K562 (cell line): ENCODE measurements around the gene ADAR. TPM values are rescaled to one million over a fixed set of nuclear protein-coding genes. Genes with fewer than 3 reads are reported as not detected.

Source experiments
- ARID4B ChIP-seq: sonication (generic); formaldehyde crosslinking; IDR thresholded peaks from 2 replicates; pipeline ENCODE4 v1.8.0; 2022; ENCODE audit warnings: mild to moderate bottlenecking, missing genetic modification reagents
- COPS2 ChIP-seq: fragments of 450-650 bp; conservative IDR thresholded peaks from 2 replicates; pipeline ENCODE4 v1.6.1; 2016; ENCODE audit warnings: mild to moderate bottlenecking, moderate library complexity
- DMBX1 ChIP-seq: fragments of 250-450 bp; sonication (Bioruptor Pico); IDR thresholded peaks from 2 replicates; pipeline ENCODE4 v1.8.0; 2022; ENCODE audit warnings: inconsistent platforms, mild to moderate bottlenecking, moderate library complexity, borderline replicate concordance
- E2F3 ChIP-seq: fragments of 250-450 bp; sonication (Bioruptor Pico); IDR thresholded peaks from 2 replicates; pipeline ENCODE4 v1.4.0; 2020; ENCODE audit warnings: mild to moderate bottlenecking
- FIP1L1 ChIP-seq: fragments of 200-400 bp; formaldehyde crosslinking; IDR thresholded peaks from 2 replicates; pipeline ENCODE4 v1.6.1; 2018; ENCODE audit warnings: mild to moderate bottlenecking, low read depth, low read length; ENCODE audit not compliant: poor library complexity, severe bottlenecking
- FOXK2 ChIP-seq, 2 experiments: fragments of 450-650 bp; IDR thresholded peaks in 1 of 2; conservative IDR thresholded peaks in 1 of 2; 2 replicates each; pipeline ENCODE4 v1.6.1; 2016; ENCODE audit warnings: low read depth in 2 of 2, mild to moderate bottlenecking in 1 of 2
- GABPB1 ChIP-seq: sonication (generic); formaldehyde crosslinking; IDR thresholded peaks from 2 replicates; pipeline ENCODE4 v1.8.0; 2022; ENCODE audit warnings: mild to moderate bottlenecking, missing genetic modification reagents
- HDAC2 ChIP-seq: fragments of 450-650 bp; IDR thresholded peaks from 2 replicates; pipeline ENCODE4 v1.6.1; 2016; ENCODE audit warnings: mild to moderate bottlenecking
- JUN ChIP-seq, 2 experiments: sonication (generic) in 1 of 2; formaldehyde crosslinking in 1 of 2; IDR thresholded peaks; 2 replicates each; pipeline versions ENCODE4 v1.6.1 to v1.8.0; 2012 to 2022; ENCODE audit warnings: borderline replicate concordance in 2 of 2, mild to moderate bottlenecking in 2 of 2, improper control_type of control experiment in 1 of 2, low read depth in 1 of 2, low read length in 1 of 2, missing genetic modification reagents in 1 of 2
- L3MBTL2 ChIP-seq: fragments of 450-650 bp; IDR thresholded peaks from 2 replicates; pipeline ENCODE4 v1.6.1; 2016; ENCODE audit warnings: mild to moderate bottlenecking, moderate library complexity
- LARP7 ChIP-seq: fragments of 450-650 bp; IDR thresholded peaks from 2 replicates; pipeline ENCODE4 v1.6.1; 2016
- MAFG ChIP-seq: fragments of 450-650 bp; conservative IDR thresholded peaks from 2 replicates; pipeline ENCODE4 v1.6.1; 2016; ENCODE audit warnings: missing genetic modification characterization, missing compliant biosample characterization
- NONO ChIP-seq, 2 experiments: fragments of 200-400 bp in 1 of 2; fragments of 450-650 bp in 1 of 2; formaldehyde crosslinking in 1 of 2; IDR thresholded peaks; 2 replicates each; pipeline ENCODE4 v1.6.1; 2017; ENCODE audit warnings: low read depth in 2 of 2, mild to moderate bottlenecking in 2 of 2, moderate library complexity in 2 of 2, low read length in 1 of 2
- POLR2B ChIP-seq: fragments of 450-650 bp; IDR thresholded peaks from 2 replicates; pipeline ENCODE4 v1.6.1; 2018; ENCODE audit warnings: low read depth; ENCODE audit not compliant: partially characterized antibody
- TARDBP ChIP-seq: fragments of 450-650 bp; IDR thresholded peaks from 2 replicates; pipeline ENCODE4 v1.6.1; 2016
- USF2 ChIP-seq: sonication (generic); formaldehyde crosslinking; IDR thresholded peaks from 2 replicates; pipeline ENCODE4 v1.5.0; 2020; ENCODE audit warnings: missing genetic modification reagents
- ZBTB7A ChIP-seq: IDR thresholded peaks from 2 replicates; pipeline ENCODE4 v1.6.1; 2011; ENCODE audit warnings: low read depth, mild to moderate bottlenecking, low read length, moderate library complexity, borderline replicate concordance; ENCODE audit not compliant: control insufficient read depth
- ZBTB9 ChIP-seq: fragments of 450-650 bp; formaldehyde crosslinking; IDR thresholded peaks from 2 replicates; pipeline ENCODE4 v1.4.0; 2020; ENCODE audit warnings: mild to moderate bottlenecking, moderate library complexity
- ZFX ChIP-seq: sonication (generic); formaldehyde crosslinking; IDR thresholded peaks from 2 replicates; pipeline ENCODE4 v1.8.0; 2022; ENCODE audit warnings: mild to moderate bottlenecking, missing genetic modification reagents, moderate library complexity
- ZNF124 ChIP-seq: sonication (generic); formaldehyde crosslinking; IDR thresholded peaks from 2 replicates; pipeline ENCODE4 v1.8.1; 2022; ENCODE audit warnings: missing genetic modification reagents
- ZNF146 ChIP-seq: IDR thresholded peaks from one replicate; pipeline ENCODE4 v1.6.1; 2018; ENCODE audit warnings: missing compliant biosample characterization; ENCODE audit not compliant: unreplicated experiment
- ZNF668 ChIP-seq: fragments of 250-450 bp; sonication (Bioruptor Pico); IDR thresholded peaks from 2 replicates; pipeline ENCODE4 v1.8.0; 2022; ENCODE audit warnings: mild to moderate bottlenecking, inconsistent platforms
- polyA plus RNA-seq, 8 experiments: library from polyadenylated mRNA; depleted of rRNA in 4 of 8; stranded (reverse) in 5 of 8; unstranded in 3 of 8; fragments of >200 nt; fragmentation: Nextera tagmentation in 2 of 8; fragmentation: Illumina TruSeq in 1 of 8; extraction: Ambion mirVana in 2 of 8; extraction: Trizol in 1 of 8; gene quantifications; 2 replicates each; pipeline versions ENCODE4 v1.2.1 to v1.2.3, GENCODE V29; 2011 to 2014; ENCODE audit warnings: inconsistent platforms in 1 of 8, missing spikeins in 1 of 8
- total RNA-seq, 7 experiments: library from RNA; depleted of rRNA in 6 of 7; stranded (reverse); fragments of >200 nt in 6 of 7; fragmentation: Illumina TruSeq in 2 of 7; extraction: Trizol in 2 of 7; gene quantifications; 2 replicates each; pipeline versions ENCODE4 v1.2.1 to v1.2.3, GENCODE V29; 2011 to 2021; ENCODE audit warnings: low replicate concordance in 1 of 7

ADAR gene
- total and polyA plus RNA-seq, 9 of the 15 experiments (the other 6 are each of a cell fraction or from before 2014, with no cell fraction given) = 30.1 to 123 (median 60.2) TPM

- TF ChIP-seq ARID4B (CRISPR knock-in tag) (peak; percentile 97), JUN (IDR thresholded peaks at IDR 0.05; ENCODE audit: borderline replicate concordance, low read depth, low read length) (peak; percentile 93), JUN (CRISPR knock-in tag; IDR thresholded peaks at IDR 0.05; ENCODE audit: borderline replicate concordance) (no peak; the same call in 1 of the 2 replicates), NONO (IDR thresholded peaks at IDR 0.05; ENCODE audit: low read depth in 2 of 2, low read length in 1 of 2) (no peak), TARDBP (peak; percentile 58; the same call in 1 of the 2 replicates), POLR2B (peak; percentile 41), MAFG (tag) (0 out of 2 replicates have a peak, but pooled peaks have one; percentile 6), ZBTB9 (CRISPR knock-in tag) (peak; percentile 70; the same call in 1 of the 2 replicates), ZNF124 (CRISPR knock-in tag) (no peak), LARP7 (no peak), ZFX (peak; percentile 77), DMBX1 (peak; percentile 61), ZNF668 (peak; percentile 40; the same call in 1 of the 2 replicates), GABPB1 (CRISPR knock-in tag) (peak; percentile 89), ZBTB7A (peak; percentile 90), FOXK2 (conservative IDR thresholded peaks at IDR 0.05 in 1 of 2, IDR thresholded peaks at IDR 0.05 in 1 of 2; ENCODE audit: low read depth in 2 of 2) (peak; percentile 78 to 94; a peak in 3 of 4 replicates), COPS2 (no peak), FIP1L1 (peak; percentile 72), USF2 (peak; percentile 97), ZNF146 (CRISPR knock-in tag) (no peak), HDAC2 (peak; percentile 85), E2F3 (CRISPR knock-in tag) (peak; percentile 93), L3MBTL2 (peak; percentile 100)
These were observed 49.1 kb downstream of the ADAR start (continued) for GRCh38 chr1:154558720-154559465.
